GM13977 (cell line): Measurements from ENCODE around the gene SWAP70.
"Not testable (repeated sequence)": the region's sequence is repeated elsewhere in the genome, so short reads cannot be mapped to it uniquely, and the experiment has no call there.

Experiments
- DNase-seq: peaks from one replicate; pipeline ENCODE4 v3.0.0; 2012; ENCODE audit warnings: low spot score
- in situ Hi-C: fragments of 300-500 bp; cut with MboI; formaldehyde crosslinking; loops from one replicate; pipeline ENCODE4 v1.12.0; 2022; ENCODE audit warnings: low sequenced_read_pairs, low pct_unique_long_range_greater_than_20kb, mixed read lengths, inconsistent platforms; ENCODE audit not compliant: unreplicated experiment
- TF ChIP-seq, protein P1 (sequence below): IDR thresholded peaks from 2 replicates; pipeline ENCODE4 v1.5.1; 2012; ENCODE audit warnings: mild to moderate bottlenecking, control low read depth; ENCODE audit not compliant: insufficient read depth; ENCODE audit errors: extremely low read depth, missing control alignments

The SWAP70 gene

GRCh38 chr11:9740202-9740883 is 76.5 kb downstream of the SWAP70 start:
- in situ Hi-C loops = loop anchor here (10.0 kb wide), 1 partner anchor 206 kb away; no protein-coding TSS in a partner anchor

GRCh38 chr11:9741260-9741659 is 77.4 kb downstream of the SWAP70 start:
- in situ Hi-C loops = loop anchor here (10.0 kb wide), 1 partner anchor 206 kb away; no protein-coding TSS in a partner anchor
- DNase-seq = no peak
- TF ChIP-seq, protein P1, sequence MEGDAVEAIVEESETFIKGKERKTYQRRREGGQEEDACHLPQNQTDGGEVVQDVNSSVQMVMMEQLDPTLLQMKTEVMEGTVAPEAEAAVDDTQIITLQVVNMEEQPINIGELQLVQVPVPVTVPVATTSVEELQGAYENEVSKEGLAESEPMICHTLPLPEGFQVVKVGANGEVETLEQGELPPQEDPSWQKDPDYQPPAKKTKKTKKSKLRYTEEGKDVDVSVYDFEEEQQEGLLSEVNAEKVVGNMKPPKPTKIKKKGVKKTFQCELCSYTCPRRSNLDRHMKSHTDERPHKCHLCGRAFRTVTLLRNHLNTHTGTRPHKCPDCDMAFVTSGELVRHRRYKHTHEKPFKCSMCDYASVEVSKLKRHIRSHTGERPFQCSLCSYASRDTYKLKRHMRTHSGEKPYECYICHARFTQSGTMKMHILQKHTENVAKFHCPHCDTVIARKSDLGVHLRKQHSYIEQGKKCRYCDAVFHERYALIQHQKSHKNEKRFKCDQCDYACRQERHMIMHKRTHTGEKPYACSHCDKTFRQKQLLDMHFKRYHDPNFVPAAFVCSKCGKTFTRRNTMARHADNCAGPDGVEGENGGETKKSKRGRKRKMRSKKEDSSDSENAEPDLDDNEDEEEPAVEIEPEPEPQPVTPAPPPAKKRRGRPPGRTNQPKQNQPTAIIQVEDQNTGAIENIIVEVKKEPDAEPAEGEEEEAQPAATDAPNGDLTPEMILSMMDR = no peak

More at GRCh38 chr11:9740202-9740883, 76.5 kb downstream of the SWAP70 start:
- no peak for DNase-seq
- TF ChIP-seq, protein P1 = no peak

DNA sequence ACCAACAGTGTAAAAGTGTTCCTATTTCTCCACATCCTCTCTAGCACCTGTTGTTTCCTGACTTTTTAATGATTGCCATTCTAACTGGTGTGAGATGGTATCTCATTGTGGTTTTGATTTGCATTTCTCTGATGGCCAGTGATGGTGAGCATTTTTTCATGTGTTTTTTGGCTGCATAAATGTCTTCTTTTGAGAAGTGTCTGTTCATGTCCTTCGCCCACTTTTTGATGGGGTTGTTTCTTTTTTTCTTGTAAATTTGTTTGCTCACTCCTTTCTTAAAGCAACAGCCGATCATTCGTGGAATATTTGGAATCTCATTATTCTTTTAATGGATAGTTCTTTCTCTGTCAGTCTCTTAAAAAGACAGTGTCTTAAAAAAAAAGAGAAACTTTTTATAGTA is 79.6 kb downstream of the SWAP70 start:
- in situ Hi-C loops = loop anchor here (10.0 kb wide), 1 partner anchor 209 kb away; no protein-coding TSS in a partner anchor

DNA sequence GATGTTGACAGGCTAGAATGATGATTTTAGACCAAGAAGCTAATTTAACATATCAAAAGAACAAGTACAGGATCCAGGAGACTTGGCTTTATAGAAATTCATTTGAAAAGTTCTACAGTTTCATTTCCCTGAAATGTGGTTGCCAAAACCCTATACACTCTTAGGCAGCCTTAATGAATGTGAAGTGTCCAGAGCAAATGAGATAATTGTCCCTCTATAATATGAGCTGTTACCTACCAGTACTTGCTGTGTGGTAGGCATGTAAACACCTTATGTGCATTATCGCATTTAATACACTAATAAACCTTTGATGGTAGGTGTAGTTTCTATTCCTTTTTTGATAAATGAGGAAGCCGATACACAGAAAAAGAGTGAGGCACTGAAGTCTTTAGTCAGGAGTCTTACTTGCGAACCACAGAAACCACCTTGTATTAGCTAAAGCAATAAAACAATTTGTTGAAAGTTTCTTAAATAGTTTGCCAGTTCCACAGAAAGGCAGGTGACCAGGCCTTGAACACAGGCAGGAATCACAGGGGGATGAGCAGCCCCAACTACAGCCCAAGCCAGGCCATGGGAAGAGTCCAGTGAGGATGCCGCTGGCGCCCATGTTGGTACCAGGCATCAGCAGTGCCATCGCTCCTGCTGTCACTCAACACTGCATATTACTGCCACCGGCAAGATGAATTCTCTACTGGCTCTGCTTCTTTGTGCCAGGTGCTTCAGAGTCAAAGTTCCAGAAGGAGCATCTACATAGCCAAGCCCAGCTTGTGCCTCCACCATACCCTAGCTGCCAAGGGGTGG is 81.7 kb downstream of the SWAP70 start:
- no peak for DNase-seq
- TF ChIP-seq, protein P1 = no peak
- in situ Hi-C loops = loop anchor here (10.0 kb wide), 1 partner anchor 211 kb away; no protein-coding TSS in a partner anchor

More for the DNA sequence above, 79.6 kb downstream of the SWAP70 start:
- not testable (repeated sequence) for DNase-seq

DNA sequence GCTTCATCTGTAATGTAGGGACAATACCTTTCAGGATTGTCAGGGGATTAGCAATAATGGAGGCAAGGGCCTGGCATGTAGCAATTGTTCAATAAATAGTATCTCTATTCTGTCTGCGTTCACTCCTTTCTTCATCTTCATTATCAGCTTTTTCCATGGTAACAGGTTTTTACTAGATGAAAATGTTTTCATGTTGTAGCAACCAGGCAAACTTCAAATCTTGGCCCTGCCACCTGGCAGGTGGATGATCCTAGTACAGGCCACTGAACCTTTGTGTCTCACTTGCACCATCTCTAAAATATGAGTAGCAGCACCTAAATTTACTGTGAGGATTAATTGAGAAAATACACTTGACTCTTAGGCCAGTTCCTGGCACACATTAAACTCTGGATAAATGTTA is 83.4 kb downstream of the SWAP70 start:
- TF ChIP-seq, protein P1 = no peak
- no peak for DNase-seq
- in situ Hi-C loops = loop anchor here (10.0 kb wide), 1 partner anchor 212 kb away; no protein-coding TSS in a partner anchor

DNA sequence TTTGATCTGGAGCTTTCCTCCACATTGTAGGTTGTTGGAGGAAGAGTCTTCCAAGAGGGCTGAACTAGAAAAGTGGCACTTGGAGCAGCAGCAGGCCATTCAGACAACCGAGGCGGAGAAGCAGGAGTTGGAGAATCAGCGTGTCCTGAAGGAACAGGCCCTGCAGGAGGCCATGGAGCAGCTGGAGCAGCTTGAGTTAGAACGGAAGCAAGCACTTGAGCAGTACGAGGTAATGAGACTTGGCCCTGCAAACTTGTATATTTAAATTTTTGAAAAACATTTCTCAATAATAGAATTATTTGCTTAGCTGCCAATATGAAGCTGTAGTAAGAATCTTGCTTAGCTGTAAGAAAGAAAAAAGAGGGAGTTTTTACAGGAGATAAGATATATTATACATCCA is 84.0 kb downstream of the SWAP70 start:
- TF ChIP-seq, protein P1 = no peak
- DNase-seq = no peak
- in situ Hi-C loops = loop anchor here (10.0 kb wide), 1 partner anchor 213 kb away; no protein-coding TSS in a partner anchor

DNA sequence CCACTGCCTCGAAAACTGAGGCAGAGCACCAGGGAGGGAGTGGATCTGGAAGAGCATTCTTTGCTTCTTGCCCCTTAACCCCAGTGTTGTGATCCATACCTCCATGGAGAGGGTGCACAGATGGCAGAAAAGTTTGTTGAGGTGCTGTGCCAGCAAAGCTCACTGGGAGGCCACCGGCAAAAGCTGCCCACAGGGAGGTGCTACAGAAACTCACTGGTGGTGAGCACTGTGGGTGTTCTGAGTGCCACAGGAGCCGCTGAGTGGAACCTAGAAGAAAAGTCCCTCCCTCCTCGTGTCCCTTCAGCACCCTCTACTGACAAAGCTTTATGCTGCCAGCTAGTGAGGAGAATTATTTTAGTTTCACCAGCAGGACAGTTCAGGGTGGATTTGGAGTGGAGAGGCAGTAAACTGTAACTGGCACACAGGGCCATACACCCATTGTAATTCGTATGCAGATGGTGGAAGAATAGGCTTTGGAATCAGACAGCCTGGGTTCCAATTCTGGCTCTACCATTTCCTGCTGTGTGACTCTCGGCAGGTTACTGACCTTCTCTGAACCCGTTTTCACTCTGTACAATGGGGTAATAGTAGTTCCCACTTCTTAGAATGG is 84.6 kb downstream of the SWAP70 start:
- in situ Hi-C loops = loop anchor here (10.0 kb wide), 1 partner anchor 214 kb away; no protein-coding TSS in a partner anchor
- DNase-seq = peak; percentile 71
- TF ChIP-seq, protein P1 = peak; percentile 76
